Activated T-cell treated with anti-CD3 and anti-CD28 coated beads, Interleukin-2, amount 50 U/mL, for 4 hours (primary cell): ENCODE data around the gene TMEM132D. TPM values are rescaled to one million over a fixed set of nuclear protein-coding genes. Genes with fewer than 3 reads are reported as not detected.

Experiments used
- ATAC-seq, 2 donors: fragments of 200-7000 bp; cut with Tn5 transposase; one replicate each; pipeline ENCODE4 v1.10.0; 2021
- DNase-seq: peaks from one replicate; pipeline ENCODE4 v3.0.0-alpha.2; 2020
- H3K27me3 Mint-ChIP-seq: one replicate; pipeline ENCODE4 v1.8.0; 2021; ENCODE audit warnings: low read depth, mixed read lengths
- H3K36me3 Mint-ChIP-seq: one replicate; pipeline ENCODE4 v1.8.0; 2022; ENCODE audit warnings: mixed read lengths; ENCODE audit not compliant: insufficient read depth
- H3K4me1 Mint-ChIP-seq: one replicate; pipeline ENCODE4 v1.8.0; 2021; ENCODE audit warnings: low read depth, mixed read lengths
- H3K4me3 Mint-ChIP-seq: one replicate; pipeline ENCODE4 v1.8.0; 2021; ENCODE audit warnings: mild to moderate bottlenecking, moderate library complexity, mixed read lengths
- H3K9me3 Mint-ChIP-seq: one replicate; pipeline ENCODE4 v1.8.0; 2021; ENCODE audit warnings: mixed read lengths
- total RNA-seq, 3 donors: library from RNA; stranded (reverse); gene quantifications; one replicate each; pipeline ENCODE4 v1.2.1, GENCODE V29; 2021

TMEM132D gene
- total RNA-seq, 3 donors from 2014 or later: not detected

DNA sequence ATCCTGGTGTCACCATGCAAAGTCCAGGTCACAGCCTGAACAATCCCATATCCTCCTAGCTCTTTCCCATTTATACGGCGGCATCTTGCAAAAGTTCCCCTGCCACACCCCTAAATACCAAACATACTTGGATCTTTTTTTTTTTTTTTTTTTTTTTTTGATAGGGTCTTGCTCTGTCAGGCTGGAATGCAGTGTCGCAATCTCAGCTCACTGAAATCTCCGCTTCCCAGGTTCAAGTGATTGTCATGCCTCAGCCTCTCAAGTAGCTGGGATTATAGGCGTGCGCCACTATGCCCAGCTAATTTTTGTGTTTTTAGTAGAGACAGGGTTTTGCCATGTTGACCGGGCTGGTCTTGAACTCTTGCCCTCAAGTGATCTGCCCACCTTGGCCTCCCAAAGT is 599.3 kb downstream of the TMEM132D start:
- DNase-seq: no peak
- no peak overlapping the region for H3K4me3 Mint-ChIP-seq
- no peaks in the 10 kb centered on the region for H3K4me1 Mint-ChIP-seq
- no peaks in the 10 kb centered on the region for H3K27me3 Mint-ChIP-seq
- no peak for ATAC-seq
- no peaks in the 10 kb centered on the region for H3K36me3 Mint-ChIP-seq
- peaks cover 11% of the 10 kb centered on the region for H3K9me3 Mint-ChIP-seq

DNA sequence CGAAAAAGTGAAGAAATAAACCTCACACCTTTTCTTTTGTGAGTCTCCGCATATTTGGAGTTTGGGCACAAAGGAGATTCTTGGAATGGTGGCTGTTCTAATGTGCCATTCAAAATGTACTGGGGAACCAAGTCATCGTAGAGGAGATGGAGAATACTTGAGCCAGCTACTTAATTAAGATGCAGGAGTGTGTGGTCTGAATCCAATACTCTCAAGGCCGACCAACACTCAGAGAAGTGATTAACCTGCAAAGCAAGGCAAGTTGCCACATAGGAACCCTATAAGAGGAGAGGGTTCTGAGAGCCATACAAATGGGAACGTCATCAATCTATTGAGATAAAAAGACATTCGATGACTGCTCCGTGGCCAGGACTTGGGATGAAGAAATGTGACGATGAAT is 603.8 kb downstream of the TMEM132D start:
- no peaks in the 10 kb centered on the region for H3K4me1 Mint-ChIP-seq
- H3K4me3 Mint-ChIP-seq: no peak overlapping the region
- no peaks in the 10 kb centered on the region for H3K27me3 Mint-ChIP-seq
- ATAC-seq (no peak), DNase-seq (no peak)
- H3K36me3 Mint-ChIP-seq: no peaks in the 10 kb centered on the region
- H3K9me3 Mint-ChIP-seq: peaks cover 17% of the 10 kb centered on the region

DNA sequence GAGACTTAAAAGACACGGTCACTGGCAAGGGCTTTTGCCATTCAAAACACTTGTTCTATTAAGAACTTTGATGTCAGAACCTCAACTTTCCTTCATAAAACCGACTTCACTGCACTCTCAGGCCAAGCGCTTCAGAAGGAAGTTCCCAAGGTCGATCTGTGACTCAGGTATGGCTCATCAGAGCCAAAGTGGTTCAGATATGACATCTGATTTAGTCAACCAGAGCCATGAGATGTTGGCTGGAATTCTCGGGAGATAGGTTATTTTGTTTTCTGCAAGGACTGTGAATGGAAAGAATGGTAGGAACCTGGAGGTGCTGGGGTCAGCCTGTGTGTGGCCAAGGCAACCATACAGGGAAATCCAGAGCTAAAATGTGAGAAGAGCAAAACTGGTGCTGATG is 604.9 kb downstream of the TMEM132D start:
- no peaks in the 10 kb centered on the region for H3K36me3 Mint-ChIP-seq
- ATAC-seq (no peak), DNase-seq (no peak)
- H3K27me3 Mint-ChIP-seq: no peaks in the 10 kb centered on the region
- H3K4me1 Mint-ChIP-seq: no peaks in the 10 kb centered on the region
- H3K4me3 Mint-ChIP-seq: no peak overlapping the region
- H3K9me3 Mint-ChIP-seq: peaks cover 13% of the 10 kb centered on the region

DNA sequence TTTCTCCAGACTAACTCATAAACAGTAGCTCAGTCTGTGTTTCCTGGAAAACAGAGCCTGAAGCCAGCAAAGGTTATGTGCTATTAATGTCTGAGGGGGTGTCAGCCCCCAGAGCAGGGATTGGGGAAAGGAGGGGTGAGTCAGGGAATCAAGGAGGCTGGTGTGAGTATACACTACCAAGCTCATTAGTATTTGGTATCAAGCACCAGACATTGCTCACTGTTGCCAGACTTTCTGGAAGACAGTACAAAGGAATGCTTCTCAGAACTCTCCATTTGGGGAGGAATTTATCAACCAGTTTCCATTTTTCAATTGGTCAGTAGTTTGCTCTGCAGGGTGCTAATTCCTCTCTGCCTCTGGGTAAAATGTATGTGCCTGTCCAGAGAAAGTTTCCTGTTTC is 607.2 kb downstream of the TMEM132D start:
- Mint-ChIP-seq H3K36me3 (no peaks in the 10 kb centered on the region), H3K27me3 (no peaks in the 10 kb centered on the region), H3K4me1 (no peaks in the 10 kb centered on the region), H3K4me3 (no peak overlapping the region), H3K9me3 (peaks cover 12% of the 10 kb centered on the region)
- ATAC-seq (no peak), DNase-seq (no peak)

GRCh38 chr12:129294868-129295267 is 609.0 kb downstream of the TMEM132D start:
- DNase-seq: no peak
- no peaks in the 10 kb centered on the region for H3K27me3 Mint-ChIP-seq
- H3K4me3 Mint-ChIP-seq: no peak overlapping the region
- H3K36me3 Mint-ChIP-seq: no peaks in the 10 kb centered on the region
- ATAC-seq: no peak
- H3K4me1 Mint-ChIP-seq: no peaks in the 10 kb centered on the region
- H3K9me3 Mint-ChIP-seq: peaks cover 9% of the 10 kb centered on the region

DNA sequence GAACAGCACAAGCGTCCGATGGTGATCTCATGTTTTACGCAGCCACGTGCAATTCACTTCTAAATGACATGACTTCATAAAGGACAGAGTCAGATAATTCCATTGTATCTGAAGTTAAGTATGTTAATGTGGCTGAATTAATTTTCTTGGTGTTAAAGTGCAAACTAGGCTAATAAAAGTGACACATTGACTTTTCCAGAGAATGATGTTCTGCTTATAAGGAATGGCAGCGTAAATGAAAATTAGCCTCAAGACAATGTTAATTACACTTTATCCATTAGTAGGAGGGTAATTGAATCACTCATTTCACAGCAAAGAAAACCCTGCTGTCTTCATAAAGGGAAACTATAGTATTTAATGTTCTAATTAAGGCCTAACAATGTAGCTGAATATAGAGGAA is 624.1 kb downstream of the TMEM132D start:
- H3K9me3 Mint-ChIP-seq: no peaks in the 10 kb centered on the region
- no peaks in the 10 kb centered on the region for H3K4me1 Mint-ChIP-seq
- no peak for ATAC-seq
- H3K36me3 Mint-ChIP-seq: no peaks in the 10 kb centered on the region
- no peak overlapping the region for H3K4me3 Mint-ChIP-seq
- DNase-seq: no peak
- H3K27me3 Mint-ChIP-seq: no peaks in the 10 kb centered on the region

- DNase-seq (no peak), ATAC-seq (no peak)
- no peaks in the 10 kb centered on the region for H3K36me3 Mint-ChIP-seq
- H3K4me3 Mint-ChIP-seq: no peak overlapping the region
- H3K9me3 Mint-ChIP-seq: peaks cover 4% of the 10 kb centered on the region
- H3K27me3 Mint-ChIP-seq: no peaks in the 10 kb centered on the region
- no peaks in the 10 kb centered on the region for H3K4me1 Mint-ChIP-seq
These were observed 627.3 kb downstream of the TMEM132D start for GRCh38 chr12:129276361-129277060.

DNA sequence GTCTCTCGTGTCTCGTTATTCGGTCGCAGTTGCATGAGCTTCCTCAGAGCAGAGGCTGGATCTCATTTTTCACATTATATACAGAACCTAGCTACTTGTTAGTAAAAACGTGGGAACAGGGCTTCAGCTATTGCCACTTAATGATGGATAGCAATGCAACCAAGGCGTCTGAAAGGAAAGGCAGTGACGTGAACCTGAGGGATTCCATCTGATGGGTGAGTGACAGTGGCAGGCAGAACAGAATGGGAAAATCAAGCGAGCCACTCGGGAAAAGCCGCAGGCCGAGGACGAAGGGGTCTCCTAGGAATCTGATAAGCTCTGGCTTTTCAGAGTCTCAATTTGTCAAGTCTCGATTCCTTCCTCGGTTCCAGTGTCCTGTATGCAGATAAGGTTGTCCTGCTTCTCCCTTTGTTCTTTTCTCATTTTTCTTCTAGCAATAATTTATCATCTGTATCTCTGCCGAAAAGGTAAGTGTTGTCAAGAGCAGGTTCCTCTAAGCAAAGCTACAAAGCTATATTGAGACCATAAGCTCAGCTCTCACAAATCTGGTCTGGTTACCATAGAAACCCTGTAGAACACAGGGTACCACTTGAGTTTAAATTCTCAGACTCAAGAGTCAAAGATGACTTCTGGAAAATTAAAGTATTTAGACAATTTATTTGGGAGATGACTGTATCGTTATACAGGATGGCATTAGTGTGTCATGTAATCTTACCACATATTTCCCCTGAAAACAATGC is 633.9 kb downstream of the TMEM132D start:
- Mint-ChIP-seq H3K4me3 (no peak overlapping the region), H3K36me3 (no peaks in the 10 kb centered on the region), H3K27me3 (no peaks in the 10 kb centered on the region), H3K9me3 (peaks cover 23% of the 10 kb centered on the region), H3K4me1 (no peaks in the 10 kb centered on the region)
- ATAC-seq (no peak), DNase-seq (no peak)

- H3K4me3 Mint-ChIP-seq: no peak overlapping the region
- H3K9me3 Mint-ChIP-seq: peaks cover 12% of the 10 kb centered on the region
- H3K27me3 Mint-ChIP-seq: peaks cover 3% of the 10 kb centered on the region
- no peak for ATAC-seq
- no peaks in the 10 kb centered on the region for H3K4me1 Mint-ChIP-seq
- no peaks in the 10 kb centered on the region for H3K36me3 Mint-ChIP-seq
- no peak for DNase-seq
These were observed 645.0 kb downstream of the TMEM132D start for GRCh38 chr12:129258781-129259318.

GRCh38 chr12:129257524-129257923 is 646.3 kb downstream of the TMEM132D start:
- Mint-ChIP-seq H3K27me3 (no peaks in the 10 kb centered on the region), H3K4me3 (no peak overlapping the region), H3K4me1 (no peaks in the 10 kb centered on the region), H3K9me3 (peaks cover 4% of the 10 kb centered on the region), H3K36me3 (no peaks in the 10 kb centered on the region)
- DNase-seq (no peak), ATAC-seq (no peak)

DNA sequence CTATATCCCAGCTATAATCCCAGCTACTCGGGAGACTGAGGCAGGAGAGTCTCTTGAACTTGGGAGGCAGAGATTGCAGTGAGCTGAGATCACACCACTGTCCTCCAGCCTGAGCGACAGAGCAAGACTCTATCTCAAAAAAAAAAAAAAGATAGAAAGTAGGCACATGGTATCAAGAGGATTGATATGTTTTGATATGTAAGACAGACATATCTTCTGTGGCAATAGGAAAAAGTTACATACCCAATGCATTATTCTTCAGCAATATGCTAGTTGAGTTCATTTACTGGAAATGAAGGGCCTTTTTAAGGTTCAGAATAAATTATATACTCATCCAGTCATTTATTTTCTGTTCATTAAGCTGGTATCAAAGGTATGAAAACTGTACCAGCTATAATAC is 657.2 kb downstream of the TMEM132D start:
- H3K4me1 Mint-ChIP-seq: no peaks in the 10 kb centered on the region
- H3K36me3 Mint-ChIP-seq: no peaks in the 10 kb centered on the region
- H3K9me3 Mint-ChIP-seq: peaks cover 17% of the 10 kb centered on the region
- no peaks in the 10 kb centered on the region for H3K27me3 Mint-ChIP-seq
- H3K4me3 Mint-ChIP-seq: no peak overlapping the region
- no peak for ATAC-seq
- DNase-seq: no peak

- ATAC-seq: no peak
- Mint-ChIP-seq H3K9me3 (peaks cover 17% of the 10 kb centered on the region), H3K4me3 (no peak overlapping the region), H3K36me3 (no peaks in the 10 kb centered on the region), H3K4me1 (no peaks in the 10 kb centered on the region), H3K27me3 (no peaks in the 10 kb centered on the region)
- no peak for DNase-seq
These were observed 658.1 kb downstream of the TMEM132D start for GRCh38 chr12:129245769-129246168.

DNA sequence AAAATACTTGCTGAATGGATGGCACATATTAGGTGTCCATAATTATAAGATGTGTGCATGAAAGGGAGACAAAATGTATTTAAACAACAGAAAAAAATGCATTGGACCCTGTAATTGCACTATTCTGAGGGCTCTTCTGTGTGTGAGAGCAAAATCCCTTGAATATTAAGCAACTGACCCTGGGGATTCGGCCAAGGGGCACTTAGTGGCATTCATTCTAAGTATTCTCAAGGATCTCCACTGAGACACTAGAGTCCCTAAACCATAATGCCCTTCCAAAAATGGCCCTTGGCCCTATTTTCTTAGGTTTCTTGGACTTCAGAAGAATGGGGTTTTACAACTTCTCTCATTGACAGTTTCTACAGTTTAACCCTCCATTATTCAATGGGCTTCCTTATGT is 662.0 kb downstream of the TMEM132D start:
- Mint-ChIP-seq H3K36me3 (no peaks in the 10 kb centered on the region), H3K4me1 (no peaks in the 10 kb centered on the region), H3K4me3 (no peak overlapping the region), H3K9me3 (peaks cover 16% of the 10 kb centered on the region), H3K27me3 (no peaks in the 10 kb centered on the region)
- no peak for DNase-seq
- no peak for ATAC-seq

- Mint-ChIP-seq H3K9me3 (peaks cover 4% of the 10 kb centered on the region), H3K4me3 (no peak overlapping the region), H3K27me3 (no peaks in the 10 kb centered on the region), H3K4me1 (no peaks in the 10 kb centered on the region), H3K36me3 (no peaks in the 10 kb centered on the region)
- no peak for ATAC-seq
- DNase-seq: no peak
These were observed 665.9 kb downstream of the TMEM132D start for GRCh38 chr12:129237881-129238280.

DNA sequence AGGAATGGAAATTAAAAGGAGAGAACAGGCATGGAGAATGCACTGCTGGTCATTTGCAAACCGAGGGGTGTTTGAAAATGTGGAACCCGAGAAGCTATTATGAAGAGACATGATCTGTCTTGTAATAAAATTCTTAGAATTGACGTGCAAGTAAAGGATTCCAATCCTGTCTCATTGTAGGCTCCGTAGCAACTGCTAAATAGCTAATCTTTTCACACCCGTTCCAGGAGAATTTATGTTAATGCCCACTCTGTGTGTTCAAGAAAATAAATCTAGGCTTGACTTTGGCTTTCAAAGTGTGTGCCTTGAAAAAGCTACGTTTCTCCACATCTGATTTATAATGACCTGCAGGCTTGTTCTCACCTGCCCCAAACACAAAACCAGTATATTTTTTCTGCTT is 669.6 kb downstream of the TMEM132D start:
- Mint-ChIP-seq H3K9me3 (no peaks in the 10 kb centered on the region), H3K4me1 (no peaks in the 10 kb centered on the region), H3K36me3 (no peaks in the 10 kb centered on the region), H3K27me3 (no peaks in the 10 kb centered on the region), H3K4me3 (no peak overlapping the region)
- no peak for DNase-seq
- ATAC-seq: no peak
